PFSK-1 (cell line): ENCODE measurements around the gene DLST.

Experiments
- FOXP2 ChIP-seq: optimal IDR thresholded peaks from 2 replicates; pipeline ENCODE3; 2011; ENCODE audit warnings: borderline replicate concordance, control low read depth, inconsistent platforms; ENCODE audit not compliant: insufficient read depth; ENCODE audit errors: extremely low read length, extremely low read depth
- POLR2AphosphoS5 ChIP-seq: IDR thresholded peaks from 2 replicates; pipeline ENCODE4 v1.6.1; 2012; ENCODE audit warnings: low read depth, mild to moderate bottlenecking, control low read depth, low read length, moderate library complexity
- REST ChIP-seq, 2 experiments: IDR thresholded peaks; 2 replicates each; pipeline versions ENCODE4 v1.6.1 to v1.8.0; 2011 to 2012; ENCODE audit warnings: low read depth in 2 of 2, low read length in 2 of 2, control low read depth in 1 of 2, inconsistent platforms in 1 of 2, mild to moderate bottlenecking in 1 of 2, moderate library complexity in 1 of 2; ENCODE audit not compliant: insufficient read depth in 1 of 2
- SIN3A ChIP-seq: IDR thresholded peaks from 2 replicates; pipeline ENCODE4 v1.6.1; 2012; ENCODE audit warnings: mild to moderate bottlenecking, low read length, moderate library complexity, borderline replicate concordance; ENCODE audit not compliant: insufficient read depth
- TAF1 ChIP-seq: IDR thresholded peaks from 2 replicates; pipeline ENCODE4 v1.6.1; 2012; ENCODE audit warnings: low read length, control low read depth, borderline replicate concordance; ENCODE audit not compliant: insufficient read depth

The DLST gene

DNA sequence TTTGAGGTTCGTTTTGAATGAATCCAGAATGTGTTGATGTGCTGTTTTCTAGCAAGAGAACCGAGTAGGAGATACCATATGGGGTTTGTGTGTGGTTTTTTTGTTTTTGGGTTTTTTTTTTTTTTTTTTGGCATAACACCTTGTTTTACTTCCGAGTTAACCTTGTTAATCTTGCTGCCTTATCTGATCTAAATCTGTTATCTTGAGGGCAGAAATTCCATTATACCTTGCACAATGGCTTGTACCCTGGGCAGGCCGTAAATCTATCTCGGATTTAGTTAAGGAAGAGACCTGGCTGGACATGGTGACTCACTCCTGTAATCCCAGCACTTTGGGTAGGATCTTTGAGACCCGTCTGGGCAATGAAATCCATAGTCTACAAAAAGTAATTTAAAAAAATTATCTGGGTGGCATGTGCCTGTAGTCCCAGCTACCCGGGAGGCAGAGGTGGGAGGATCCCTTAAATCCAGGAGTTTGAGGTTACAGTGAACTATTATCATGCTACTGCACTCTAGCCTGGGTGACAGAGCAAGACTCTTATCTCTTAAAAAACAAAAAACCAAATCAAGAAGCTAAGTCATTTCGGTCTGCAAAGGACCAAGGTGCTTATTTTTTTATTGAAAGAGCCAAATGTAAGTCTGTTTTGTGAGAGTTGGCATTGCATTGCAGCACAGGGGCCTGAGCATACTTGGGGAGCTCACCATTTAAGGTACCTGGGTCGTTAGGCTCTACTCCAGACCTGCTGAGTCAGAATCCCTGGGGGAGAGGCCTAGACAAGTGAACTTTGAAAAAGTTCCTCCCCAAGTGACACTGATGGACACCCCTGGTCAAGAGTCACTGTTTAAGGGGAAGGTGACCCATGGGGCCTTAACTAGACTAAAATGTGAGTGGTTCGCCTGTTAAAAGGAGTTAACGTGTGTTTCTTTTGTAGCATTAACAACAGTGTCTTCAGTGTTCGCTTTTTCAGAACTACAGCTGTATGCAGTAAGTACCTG lies 6.7 kb downstream of the DLST start:
- TF ChIP-seq SIN3A: no peak
- no peak for TF ChIP-seq POLR2AphosphoS5

GRCh38 chr14:74890262-74890661 lies 8.5 kb downstream of the DLST start:
- TF ChIP-seq FOXP2 (no peak), REST (IDR thresholded peaks at IDR 0.05; ENCODE audit: insufficient read depth in 1 of 2, low read depth in 2 of 2, low read length in 2 of 2) (no peak), POLR2AphosphoS5 (no peak), TAF1 (no peak)

GRCh38 chr14:74891870-74892269 lies 10.2 kb downstream of the DLST start:
- no peak for TF ChIP-seq FOXP2
- no peak for TF ChIP-seq SIN3A
- TF ChIP-seq REST (IDR thresholded peaks at IDR 0.05; ENCODE audit: insufficient read depth in 1 of 2, low read depth in 2 of 2, low read length in 2 of 2): no peak
- TF ChIP-seq POLR2AphosphoS5: no peak
- TF ChIP-seq TAF1: no peak

DNA sequence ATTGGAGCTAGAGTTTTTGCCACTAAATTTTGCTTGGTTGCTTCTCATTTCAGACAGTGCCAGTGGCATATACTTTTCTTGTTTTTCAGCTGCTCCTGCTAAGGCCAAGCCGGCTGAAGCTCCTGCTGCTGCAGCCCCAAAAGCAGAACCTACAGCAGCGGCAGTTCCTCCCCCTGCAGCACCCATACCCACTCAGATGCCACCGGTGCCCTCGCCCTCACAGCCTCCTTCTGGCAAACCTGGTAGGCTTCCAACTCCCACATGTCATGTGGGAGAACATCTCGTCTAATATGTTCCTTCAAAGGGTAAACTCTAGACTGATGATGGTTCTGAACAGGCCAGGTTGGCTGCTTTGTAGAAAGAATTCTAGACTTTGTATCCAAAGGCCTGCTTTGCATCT lies 11.0 kb downstream of the DLST start:
- TF ChIP-seq FOXP2 (no peak), POLR2AphosphoS5 (no peak), SIN3A (no peak)

DNA sequence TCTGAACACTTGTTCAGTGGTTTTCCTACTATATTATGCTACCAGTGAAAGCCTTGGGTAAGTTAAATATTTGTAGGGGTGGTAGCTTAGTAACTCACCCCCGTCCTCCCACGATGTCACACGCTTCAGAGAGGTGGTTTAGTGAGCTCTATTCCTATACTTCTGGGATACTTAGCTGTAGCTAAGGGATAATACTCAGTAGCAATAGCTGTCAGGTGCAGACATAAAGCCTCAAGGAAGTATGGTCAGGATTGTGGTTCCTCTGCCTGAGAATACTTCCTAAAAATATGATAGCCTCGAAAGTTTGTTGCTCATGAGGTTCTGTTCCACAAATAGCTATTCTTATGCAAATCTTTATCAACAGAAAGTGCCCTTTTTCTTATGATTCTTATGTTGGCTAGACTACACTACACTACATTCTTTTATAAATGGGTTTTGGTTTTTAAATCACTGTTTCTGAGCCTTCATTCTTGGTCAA lies 11.9 kb downstream of the DLST start:
- TF ChIP-seq REST (IDR thresholded peaks at IDR 0.05; ENCODE audit: insufficient read depth in 1 of 2, low read depth in 2 of 2, low read length in 2 of 2): no peak
- no peak for TF ChIP-seq FOXP2
- TF ChIP-seq TAF1: no peak
- no peak for TF ChIP-seq SIN3A
- no peak for TF ChIP-seq POLR2AphosphoS5

DNA sequence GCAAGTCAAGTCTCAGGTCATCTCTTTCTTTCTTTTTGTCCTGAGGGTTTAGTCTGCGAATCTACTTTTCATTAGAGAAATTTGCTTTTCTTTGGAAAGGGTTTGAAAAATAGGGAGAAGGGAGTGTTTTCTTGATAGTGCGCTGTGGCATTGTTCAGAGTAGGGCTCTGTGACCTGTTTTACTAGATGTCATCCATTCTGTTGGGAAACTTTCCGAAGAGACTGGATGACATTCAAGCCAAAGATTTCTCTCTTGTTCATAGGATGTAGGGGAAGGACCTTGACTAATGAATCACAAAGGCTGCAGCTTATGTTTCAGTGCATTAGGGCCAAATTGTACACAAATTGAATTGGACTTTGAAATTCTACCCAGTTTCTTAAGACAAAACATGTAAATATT lies 14.7 kb downstream of the DLST start:
- no peak for TF ChIP-seq POLR2AphosphoS5
- TF ChIP-seq TAF1: no peak
- no peak for TF ChIP-seq SIN3A
- no peak for TF ChIP-seq FOXP2
